Measurements from ENCODE around the gene DCAF7.

The DCAF7 gene

GRCh38 chr17:63542218-63542545 is 8.1 kb upstream of the DCAF7 start:
- no peak overlapping the region for H3K4me3 ChIP-seq (ENCODE audit: low read depth, low read length)
- CTCF ChIA-PET = interaction anchor here (1.0 to 1.4 kb wide), 2 partner anchors 15 to 32 kb away, joined by 3 read pairs; no protein-coding TSS in a partner anchor
- POLR2A ChIA-PET = no interaction called here
- no peak for DNase-seq (ENCODE audit: low read depth, low spot score)
- TF ChIP-seq CTCF (IDR thresholded peaks at IDR 0.05; ENCODE audit: insufficient read depth, low read length, missing control alignments) = no peak

GRCh38 chr17:63542942-63543821 is 7.1 kb upstream of the DCAF7 start:
- CTCF ChIA-PET = interaction anchor here (1.0 to 1.4 kb wide), 2 partner anchors 16 to 31 kb away, joined by 3 read pairs; no protein-coding TSS in a partner anchor
- POLR2A ChIA-PET = no interaction called here
- TF ChIP-seq CTCF (IDR thresholded peaks at IDR 0.05; ENCODE audit: insufficient read depth, low read length, missing control alignments) = no peak
- no peak overlapping the region for H3K4me3 ChIP-seq (ENCODE audit: low read depth, low read length)
- no peak for DNase-seq (ENCODE audit: low read depth, low spot score)

GRCh38 chr17:63543822-63544420 is 6.4 kb upstream of the DCAF7 start:
- no peak for TF ChIP-seq CTCF (IDR thresholded peaks at IDR 0.05; ENCODE audit: insufficient read depth, low read length, missing control alignments)
- ChIA-PET POLR2A (no interaction called here), CTCF (interaction anchor here (1.3 kb wide), 1 partner anchor 118 kb away, joined by 3 read pairs; no protein-coding TSS in a partner anchor)
- no peak overlapping the region for H3K4me3 ChIP-seq (ENCODE audit: low read depth, low read length)
- DNase-seq (ENCODE audit: low read depth, low spot score) = no peak

- TF ChIP-seq CTCF (IDR thresholded peaks at IDR 0.05; ENCODE audit: insufficient read depth, low read length, missing control alignments) = no peak
- POLR2A ChIA-PET = no interaction called here
- no peak overlapping the region for H3K4me3 ChIP-seq (ENCODE audit: low read depth, low read length)
- no peak for DNase-seq (ENCODE audit: low read depth, low spot score)
- CTCF ChIA-PET = interaction anchor here (1.3 kb wide), 1 partner anchor 119 kb away, joined by 3 read pairs; no protein-coding TSS in a partner anchor
These were observed 5.6 kb upstream of the DCAF7 start for GRCh38 chr17:63544467-63545301.

GRCh38 chr17:63546308-63547082 is 3.8 kb upstream of the DCAF7 start:
- ChIA-PET CTCF (interaction anchor here (1.0 kb wide), 1 partner anchor 121 kb away, joined by 3 read pairs; no protein-coding TSS in a partner anchor), POLR2A (interaction anchor here (0.6 kb wide), 1 partner anchor 15 kb away, joined by 3 read pairs; no protein-coding TSS in a partner anchor)
- no peak for DNase-seq (ENCODE audit: low read depth, low spot score)
- H3K4me3 ChIP-seq (ENCODE audit: low read depth, low read length) = no peak overlapping the region
- no peak for TF ChIP-seq CTCF (IDR thresholded peaks at IDR 0.05; ENCODE audit: insufficient read depth, low read length, missing control alignments)

Data from AG04449 (cell line).